Effector memory CD4-positive, alpha-beta T cell (primary cell): ENCODE measurements around the gene MYO1B.

ENCODE experiments used
- DNase-seq, 3 donors: peaks; one replicate each; pipeline ENCODE4 v3.0.0-alpha.2; 2020
- H3K27ac ChIP-seq: 2 replicates; pipeline ENCODE4 v1.7.0; 2013; ENCODE audit warnings: mild to moderate bottlenecking, low read length, moderate library complexity; ENCODE audit not compliant: insufficient read depth, poor library complexity, severe bottlenecking
- H3K27me3 ChIP-seq: replicated peaks from 2 replicates; pipeline ENCODE4 v1.7.0; 2013; ENCODE audit warnings: mild to moderate bottlenecking, low read length; ENCODE audit not compliant: insufficient read depth, control insufficient read depth, poor library complexity, severe bottlenecking
- H3K36me3 ChIP-seq: 2 replicates; pipeline ENCODE4 v1.7.0; 2013; ENCODE audit warnings: mild to moderate bottlenecking, low read length, moderate library complexity; ENCODE audit not compliant: control insufficient read depth, insufficient read depth
- H3K4me1 ChIP-seq: 2 replicates; pipeline ENCODE4 v1.7.0; 2013; ENCODE audit warnings: low read length, mild to moderate bottlenecking; ENCODE audit not compliant: control insufficient read depth, insufficient read depth, poor library complexity, severe bottlenecking
- H3K4me3 ChIP-seq: 2 replicates; pipeline ENCODE4 v1.7.0; 2013; ENCODE audit warnings: low read length, low read depth, mild to moderate bottlenecking; ENCODE audit not compliant: insufficient read depth, poor library complexity, severe bottlenecking
- H3K9me3 ChIP-seq: 2 replicates; pipeline ENCODE4 v1.7.0; 2013; ENCODE audit warnings: mild to moderate bottlenecking, low read length, moderate library complexity; ENCODE audit not compliant: control insufficient read depth

MYO1B gene

GRCh38 chr2:191291471-191291870 is 46.3 kb downstream of the MYO1B start:
- H3K9me3 ChIP-seq, result no peaks in the 10 kb centered on the region
- H3K36me3 ChIP-seq, result no peaks in the 10 kb centered on the region
- no peak for DNase-seq
- no peak overlapping the region for H3K4me3 ChIP-seq
- H3K27me3 ChIP-seq, result no peaks in the 10 kb centered on the region
- no peaks in the 10 kb centered on the region for H3K4me1 ChIP-seq
- no peak overlapping the region for H3K27ac ChIP-seq

- H3K4me3 ChIP-seq, result no peak overlapping the region
- no peaks in the 10 kb centered on the region for H3K4me1 ChIP-seq
- no peak for DNase-seq
- no peaks in the 10 kb centered on the region for H3K27me3 ChIP-seq
- no peaks in the 10 kb centered on the region for H3K36me3 ChIP-seq
- no peak overlapping the region for H3K27ac ChIP-seq
- H3K9me3 ChIP-seq, result no peaks in the 10 kb centered on the region
Measured at GRCh38 chr2:191292869-191293268, 47.7 kb downstream of the MYO1B start.

- DNase-seq, result no peak
- Histone ChIP-seq H3K36me3 (no peaks in the 10 kb centered on the region), H3K27me3 (no peaks in the 10 kb centered on the region), H3K27ac (no peak overlapping the region), H3K4me1 (no peaks in the 10 kb centered on the region), H3K4me3 (no peak overlapping the region), H3K9me3 (no peaks in the 10 kb centered on the region)
Measured at GRCh38 chr2:191295088-191295487, 49.9 kb downstream of the MYO1B start.

- Histone ChIP-seq H3K27ac (no peak overlapping the region), H3K27me3 (no peaks in the 10 kb centered on the region), H3K36me3 (no peaks in the 10 kb centered on the region), H3K4me3 (no peak overlapping the region), H3K4me1 (no peaks in the 10 kb centered on the region), H3K9me3 (no peaks in the 10 kb centered on the region)
- no peak for DNase-seq
Measured at GRCh38 chr2:191296083-191297006, 51.1 kb downstream of the MYO1B start.

- Histone ChIP-seq H3K4me3 (no peak overlapping the region), H3K36me3 (no peaks in the 10 kb centered on the region), H3K9me3 (no peaks in the 10 kb centered on the region), H3K27ac (no peak overlapping the region), H3K4me1 (no peaks in the 10 kb centered on the region), H3K27me3 (no peaks in the 10 kb centered on the region)
- no peak for DNase-seq
Measured at GRCh38 chr2:191297033-191297432, 51.8 kb downstream of the MYO1B start.

- DNase-seq, result no peak
- no peaks in the 10 kb centered on the region for H3K9me3 ChIP-seq
- no peak overlapping the region for H3K27ac ChIP-seq
- H3K4me1 ChIP-seq, result no peaks in the 10 kb centered on the region
- no peaks in the 10 kb centered on the region for H3K27me3 ChIP-seq
- no peaks in the 10 kb centered on the region for H3K36me3 ChIP-seq
- H3K4me3 ChIP-seq, result no peak overlapping the region
Measured at GRCh38 chr2:191298306-191298705, 53.1 kb downstream of the MYO1B start.

- no peak for DNase-seq
- Histone ChIP-seq H3K36me3 (no peaks in the 10 kb centered on the region), H3K9me3 (no peaks in the 10 kb centered on the region), H3K4me3 (no peak overlapping the region), H3K4me1 (no peaks in the 10 kb centered on the region), H3K27me3 (no peaks in the 10 kb centered on the region), H3K27ac (no peak overlapping the region)
Measured at GRCh38 chr2:191299010-191299409, 53.8 kb downstream of the MYO1B start.

- no peaks in the 10 kb centered on the region for H3K27me3 ChIP-seq
- no peak for DNase-seq
- H3K9me3 ChIP-seq, result no peaks in the 10 kb centered on the region
- no peaks in the 10 kb centered on the region for H3K4me1 ChIP-seq
- no peak overlapping the region for H3K27ac ChIP-seq
- H3K36me3 ChIP-seq, result no peaks in the 10 kb centered on the region
- no peak overlapping the region for H3K4me3 ChIP-seq
Measured at GRCh38 chr2:191299866-191300265, 54.7 kb downstream of the MYO1B start.

GRCh38 chr2:191301971-191302370 is 56.8 kb downstream of the MYO1B start:
- H3K9me3 ChIP-seq, result no peaks in the 10 kb centered on the region
- no peaks in the 10 kb centered on the region for H3K4me1 ChIP-seq
- H3K4me3 ChIP-seq, result no peak overlapping the region
- DNase-seq, result no peak
- H3K27me3 ChIP-seq, result no peaks in the 10 kb centered on the region
- no peaks in the 10 kb centered on the region for H3K36me3 ChIP-seq
- H3K27ac ChIP-seq, result no peak overlapping the region

GRCh38 chr2:191302459-191303139 is 57.4 kb downstream of the MYO1B start:
- Histone ChIP-seq H3K36me3 (no peaks in the 10 kb centered on the region), H3K27ac (no peak overlapping the region), H3K27me3 (no peaks in the 10 kb centered on the region), H3K9me3 (no peaks in the 10 kb centered on the region), H3K4me1 (no peaks in the 10 kb centered on the region), H3K4me3 (no peak overlapping the region)
- no peak for DNase-seq
